ENCODE measurements around the gene IGF2.

The IGF2 gene

GRCh38 chr11:2154195-2154585 is 15.0 kb upstream of the IGF2 start:
- DNase-seq (ENCODE audit: low read depth in 2 of 2) = no peak

GRCh38 chr11:2153581-2154194 is 14.5 kb upstream of the IGF2 start:
- no peak for DNase-seq (ENCODE audit: low read depth in 2 of 2)

- DNase-seq (ENCODE audit: low read depth in 2 of 2) = peak; percentile 61 to 72
These were observed 12.5 kb upstream of the IGF2 start for GRCh38 chr11:2151500-2152257.

GRCh38 chr11:2149864-2150847 is 11.0 kb upstream of the IGF2 start:
- no peak for DNase-seq (ENCODE audit: low read depth in 2 of 2)

GRCh38 chr11:2149460-2149859 is 10.3 kb upstream of the IGF2 start:
- no peak for DNase-seq (ENCODE audit: low read depth in 2 of 2)

GRCh38 chr11:2148595-2148994 is 9.4 kb upstream of the IGF2 start:
- DNase-seq (ENCODE audit: low read depth in 2 of 2) = no peak

- DNase-seq (ENCODE audit: low read depth in 2 of 2) = no peak
These were observed 8.2 kb upstream of the IGF2 start for GRCh38 chr11:2147391-2147790.

- DNase-seq (ENCODE audit: low read depth in 2 of 2) = no peak
These were observed 6.9 kb upstream of the IGF2 start for GRCh38 chr11:2146051-2146450.

- DNase-seq (ENCODE audit: low read depth in 2 of 2) = no peak
These were observed 5.5 kb upstream of the IGF2 start for GRCh38 chr11:2144544-2145248.

- no peak for DNase-seq (ENCODE audit: low read depth in 2 of 2)
These were observed 4.8 kb upstream of the IGF2 start for GRCh38 chr11:2143799-2144543.

GRCh38 chr11:2143477-2143798 is 4.2 kb upstream of the IGF2 start:
- no peak for DNase-seq (ENCODE audit: low read depth in 2 of 2)

GRCh38 chr11:2142762-2143202 is 3.6 kb upstream of the IGF2 start:
- peak; percentile 17 to 40 for DNase-seq (ENCODE audit: low read depth in 2 of 2)

- no peak for DNase-seq (ENCODE audit: low read depth in 2 of 2)
These were observed 3.1 kb upstream of the IGF2 start for GRCh38 chr11:2142300-2142759.

- DNase-seq (ENCODE audit: low read depth in 2 of 2) = no peak
These were observed 1.5 kb upstream of the IGF2 start for GRCh38 chr11:2140411-2141400.

GRCh38 chr11:2139621-2140337 is 590 bp upstream of the IGF2 start:
- no peak for DNase-seq (ENCODE audit: low read depth in 2 of 2)

GRCh38 chr11:2138431-2139122 is 612 bp downstream of the IGF2 start:
- DNase-seq (ENCODE audit: low read depth in 2 of 2) = no peak

- DNase-seq (ENCODE audit: low read depth in 2 of 2) = no peak
These were observed 1.1 kb downstream of the IGF2 start for GRCh38 chr11:2138068-2138430.

- no peak for DNase-seq (ENCODE audit: low read depth in 2 of 2)
These were observed 1.8 kb downstream of the IGF2 start for GRCh38 chr11:2137202-2138067.

All from stimulated activated CD4-positive, alpha-beta T cell treated with anti-CD3 and anti-CD28 coated beads, Interleukin-15, amount 100 ng/mL, for 48 hours (primary cell).